GM19239 (cell line): ENCODE data around the gene ATF2.

ENCODE experiments used
- DNase-seq: peaks from one replicate; pipeline ENCODE4 v3.0.0; 2011; ENCODE audit warnings: low spot score; ENCODE audit not compliant: insufficient read length
- FAIRE-seq: peaks from 2 replicates; lab custom pipeline; 2011; peaks lifted over from hg19 to GRCh38; lab: Jason Lieb, UNC

Gene ATF2

GRCh38 chr2:175167792-175168563 lies at the start of gene ATF2:
Gene ATF2, minus strand, starts transcription at chr2:175168203. Its CDS starts 31,760 bp downstream, at chr2:175136443.
- FAIRE-seq, result peak; percentile 100
- DNase-seq, result peak; percentile 69

- no peak for DNase-seq
- no peak for FAIRE-seq
Observed at GRCh38 chr2:175207741-175208438, 39.9 kb upstream of the ATF2 start.

GRCh38 chr2:175206866-175207265 lies 38.9 kb upstream of the ATF2 start:
- FAIRE-seq (no peak), DNase-seq (no peak)

DNA sequence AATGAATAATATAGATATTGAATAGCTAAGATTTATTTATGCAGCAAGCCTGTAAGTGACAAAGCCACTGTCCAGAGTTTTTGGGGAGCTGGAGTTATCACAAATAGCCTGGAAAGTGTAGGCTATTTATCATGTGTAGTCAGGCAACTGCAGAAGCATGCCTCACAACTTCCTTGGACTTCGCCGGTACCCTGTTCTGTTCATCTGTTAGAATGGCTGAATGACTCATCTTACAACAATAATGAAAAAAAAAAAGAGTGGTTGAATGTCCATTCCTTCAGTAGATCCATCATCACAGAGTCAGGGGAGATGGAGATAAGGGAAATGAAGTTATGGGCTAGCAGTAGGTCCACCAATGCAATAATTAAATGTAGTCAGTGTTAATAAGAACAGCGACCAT lies 37.5 kb upstream of the ATF2 start:
- FAIRE-seq, result no peak
- no peak for DNase-seq

DNA sequence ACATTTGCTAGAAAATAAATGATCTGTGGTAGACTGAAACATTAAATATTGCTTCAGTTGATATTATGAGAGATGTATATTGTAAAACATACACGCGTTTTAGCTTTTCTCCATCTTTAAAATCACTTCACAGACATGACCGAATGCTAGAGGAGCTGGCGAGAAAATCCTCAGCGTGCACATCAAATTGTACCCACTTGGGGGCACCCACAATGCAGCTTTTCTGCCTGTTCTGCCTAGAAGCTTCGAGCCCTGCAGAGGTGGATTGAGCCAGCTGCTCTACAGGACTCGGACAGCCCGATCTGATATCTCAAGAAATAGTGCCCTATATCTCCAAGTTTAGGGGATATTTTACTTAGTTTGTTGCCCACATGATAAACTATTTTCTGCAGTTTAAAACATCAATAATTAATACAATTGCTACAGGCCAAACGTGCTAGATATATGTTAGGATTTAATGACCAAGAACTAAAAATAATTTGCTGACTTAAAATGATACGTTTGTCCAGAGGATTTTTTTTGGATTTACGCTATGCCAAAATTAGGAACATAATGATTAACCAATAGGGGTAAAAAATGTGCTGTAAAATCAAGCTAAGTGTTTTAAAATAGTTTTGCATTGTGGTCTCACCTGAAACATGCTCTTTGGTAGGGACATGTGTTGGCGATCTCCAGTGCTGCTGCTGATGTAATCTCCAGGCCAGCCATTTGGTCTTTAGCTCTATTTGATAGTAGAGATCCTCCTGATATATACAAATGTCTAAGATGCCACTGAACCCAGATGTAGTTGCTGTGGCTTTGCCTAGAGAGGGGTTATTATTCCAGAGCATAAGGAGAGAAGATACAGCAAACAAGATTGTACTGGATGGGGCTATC lies 35.9 kb upstream of the ATF2 start:
- FAIRE-seq (peak; percentile 69), DNase-seq (peak; percentile 9)

GRCh38 chr2:175195012-175195411 lies 27.0 kb upstream of the ATF2 start:
- DNase-seq, result no peak
- no peak for FAIRE-seq

- DNase-seq (no peak), FAIRE-seq (no peak)
Observed at GRCh38 chr2:175188761-175189160, 20.8 kb upstream of the ATF2 start.

DNA sequence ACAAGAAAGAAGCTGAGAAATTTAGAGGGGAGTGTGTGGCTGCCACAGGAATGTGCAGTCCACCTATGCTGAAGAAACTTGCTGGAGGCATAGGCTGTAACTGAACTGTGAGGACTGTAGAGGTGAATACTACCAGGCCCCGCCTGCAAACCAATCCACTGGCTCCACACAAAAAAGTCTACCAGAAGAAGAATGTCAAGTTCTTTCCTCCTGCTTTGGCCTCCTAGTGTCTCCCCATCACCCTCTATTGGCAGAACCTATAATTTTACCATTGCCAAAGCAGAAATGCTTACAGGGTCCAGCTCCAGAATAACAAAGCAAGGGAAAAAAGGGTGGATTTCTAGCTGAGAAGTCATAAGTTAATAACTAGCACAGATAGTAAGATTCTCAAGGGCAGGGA lies 19.4 kb upstream of the ATF2 start:
- DNase-seq (no peak), FAIRE-seq (peak; percentile 4)

GRCh38 chr2:175183674-175184073 lies 15.7 kb upstream of the ATF2 start:
- FAIRE-seq (no peak), DNase-seq (no peak)

GRCh38 chr2:175181877-175182308 lies 13.9 kb upstream of the ATF2 start:
- FAIRE-seq (no peak), DNase-seq (no peak)

- peak; percentile 82 for DNase-seq
- FAIRE-seq, result peak; percentile 96
Observed at GRCh38 chr2:175181104-175181876, 13.3 kb upstream of the ATF2 start, which contains the start of gene ATP5MC3. Gene ATP5MC3, minus strand, starts transcription at chr2:175181710. Its CDS starts 317 bp downstream, at chr2:175181393.

- peak; percentile 83 for FAIRE-seq
- no peak for DNase-seq
Observed at GRCh38 chr2:175180701-175181103, 12.7 kb upstream of the ATF2 start.

- no peak for DNase-seq
- no peak for FAIRE-seq
Observed at GRCh38 chr2:175176624-175177023, 8.6 kb upstream of the ATF2 start.

GRCh38 chr2:175175896-175176295 lies 7.9 kb upstream of the ATF2 start:
- DNase-seq, result no peak
- no peak for FAIRE-seq

DNA sequence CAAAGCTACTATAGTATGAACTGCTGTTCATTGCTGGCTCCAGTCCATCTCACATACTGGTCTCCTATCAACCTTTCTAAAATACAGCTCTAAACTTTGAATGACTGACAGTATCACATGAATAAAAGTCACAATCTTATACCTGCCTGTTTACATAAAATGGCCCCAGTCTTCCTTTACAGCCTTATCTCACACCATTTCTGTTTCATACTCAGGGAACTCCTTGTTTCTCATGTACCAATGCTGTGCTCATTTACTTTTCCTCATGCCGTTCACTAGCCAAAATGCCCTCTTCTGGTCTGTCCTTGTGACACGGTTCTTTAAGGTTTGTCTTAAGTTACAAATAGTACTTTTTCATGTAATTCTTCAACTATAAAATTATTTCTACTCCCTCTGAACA lies 7.3 kb upstream of the ATF2 start:
- no peak for FAIRE-seq
- DNase-seq, result no peak

GRCh38 chr2:175170659-175171304 lies 2.8 kb upstream of the ATF2 start:
- FAIRE-seq, result peak; percentile 39
- no peak for DNase-seq

GRCh38 chr2:175169191-175169590 lies 1.2 kb upstream of the ATF2 start:
- FAIRE-seq, result no peak

GRCh38 chr2:175168564-175168945 lies 552 bp upstream of the ATF2 start:
- DNase-seq, result no peak
- no peak for FAIRE-seq

More at GRCh38 chr2:175169191-175169590, 1.2 kb upstream of the ATF2 start:
- DNase-seq, result no peak

DNA sequence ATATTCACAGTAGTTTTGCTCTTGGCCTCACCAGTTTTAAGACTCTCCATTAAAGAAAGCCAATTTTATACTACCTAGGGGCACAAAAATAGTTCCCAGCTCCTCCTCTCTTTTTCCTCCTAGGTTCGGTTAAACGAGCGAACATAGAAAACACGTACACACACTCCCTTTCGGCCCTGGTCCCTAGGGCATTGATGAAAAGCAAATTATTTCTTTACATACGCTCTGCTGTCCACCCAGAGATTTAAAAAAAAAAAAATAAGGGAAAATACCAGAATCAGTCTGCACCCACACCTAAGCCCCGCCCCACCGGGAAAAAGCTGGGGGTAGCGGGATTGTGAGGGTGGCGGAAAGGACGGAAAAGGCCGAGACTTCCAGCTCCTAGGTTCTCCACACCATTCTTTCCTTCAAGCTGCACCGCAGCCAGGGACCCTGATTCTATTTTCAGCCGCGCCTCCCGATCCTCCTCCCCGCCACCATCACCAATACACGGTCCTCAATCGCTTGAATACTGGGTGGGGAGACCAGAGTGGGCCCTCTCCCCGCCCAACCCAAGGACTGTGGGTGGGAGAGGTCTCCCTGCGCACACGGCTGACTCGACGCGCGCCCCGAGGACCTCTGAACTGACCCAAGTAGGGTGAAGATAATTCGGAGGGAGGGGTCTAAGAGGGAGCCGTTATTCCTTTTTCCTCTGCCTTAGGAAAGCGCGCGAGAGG lies 769 bp downstream of the ATF2 start:
- FAIRE-seq (peak; percentile 75), DNase-seq (no peak)
